Stromal cell of bone marrow (primary cell): ENCODE measurements around the gene FANCF.
"Not testable (repeated sequence)": the region's sequence is repeated elsewhere in the genome, so short reads cannot be mapped to it uniquely, and the experiment has no call there.

ENCODE experiments used
- DNase-seq: peaks from one replicate; pipeline ENCODE4 v3.0.0-alpha.2; 2012; ENCODE audit warnings: low read depth

FANCF gene, protein sequence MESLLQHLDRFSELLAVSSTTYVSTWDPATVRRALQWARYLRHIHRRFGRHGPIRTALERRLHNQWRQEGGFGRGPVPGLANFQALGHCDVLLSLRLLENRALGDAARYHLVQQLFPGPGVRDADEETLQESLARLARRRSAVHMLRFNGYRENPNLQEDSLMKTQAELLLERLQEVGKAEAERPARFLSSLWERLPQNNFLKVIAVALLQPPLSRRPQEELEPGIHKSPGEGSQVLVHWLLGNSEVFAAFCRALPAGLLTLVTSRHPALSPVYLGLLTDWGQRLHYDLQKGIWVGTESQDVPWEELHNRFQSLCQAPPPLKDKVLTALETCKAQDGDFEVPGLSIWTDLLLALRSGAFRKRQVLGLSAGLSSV

DNA sequence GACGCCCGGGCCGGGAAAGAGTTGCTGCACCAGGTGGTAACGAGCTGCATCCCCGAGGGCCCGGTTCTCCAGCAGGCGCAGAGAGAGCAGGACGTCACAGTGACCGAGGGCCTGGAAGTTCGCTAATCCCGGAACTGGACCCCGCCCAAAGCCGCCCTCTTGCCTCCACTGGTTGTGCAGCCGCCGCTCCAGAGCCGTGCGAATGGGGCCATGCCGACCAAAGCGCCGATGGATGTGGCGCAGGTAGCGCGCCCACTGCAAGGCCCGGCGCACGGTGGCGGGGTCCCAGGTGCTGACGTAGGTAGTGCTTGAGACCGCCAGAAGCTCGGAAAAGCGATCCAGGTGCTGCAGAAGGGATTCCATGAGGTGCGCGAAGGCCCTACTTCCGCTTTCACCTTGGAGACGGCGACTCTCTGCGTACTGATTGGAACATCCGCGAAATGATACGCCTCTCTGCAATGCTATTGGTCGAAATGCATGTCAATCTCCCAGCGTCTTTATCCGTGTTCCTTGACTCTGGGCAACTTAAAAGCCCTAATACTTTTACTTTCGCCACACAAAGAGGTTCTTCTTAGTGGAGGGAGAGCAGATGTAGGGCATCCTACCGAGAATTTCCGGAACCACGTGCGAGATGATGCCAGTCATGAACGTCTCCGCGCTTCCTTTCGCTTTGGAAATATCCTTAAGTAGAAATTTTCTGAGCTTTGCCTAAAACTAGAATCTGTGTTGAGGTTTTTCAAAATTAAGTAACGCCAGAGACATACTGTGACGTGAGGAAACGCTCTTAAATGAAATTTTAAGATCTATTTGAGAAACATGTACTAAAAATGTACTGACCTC, at the start of gene FANCF:
FANCF (minus strand) TSS at position 376 of the 840 bp plus-strand sequence; CDS start at position 363, 13 bp downstream.
- peak; percentile 99 for DNase-seq

DNA sequence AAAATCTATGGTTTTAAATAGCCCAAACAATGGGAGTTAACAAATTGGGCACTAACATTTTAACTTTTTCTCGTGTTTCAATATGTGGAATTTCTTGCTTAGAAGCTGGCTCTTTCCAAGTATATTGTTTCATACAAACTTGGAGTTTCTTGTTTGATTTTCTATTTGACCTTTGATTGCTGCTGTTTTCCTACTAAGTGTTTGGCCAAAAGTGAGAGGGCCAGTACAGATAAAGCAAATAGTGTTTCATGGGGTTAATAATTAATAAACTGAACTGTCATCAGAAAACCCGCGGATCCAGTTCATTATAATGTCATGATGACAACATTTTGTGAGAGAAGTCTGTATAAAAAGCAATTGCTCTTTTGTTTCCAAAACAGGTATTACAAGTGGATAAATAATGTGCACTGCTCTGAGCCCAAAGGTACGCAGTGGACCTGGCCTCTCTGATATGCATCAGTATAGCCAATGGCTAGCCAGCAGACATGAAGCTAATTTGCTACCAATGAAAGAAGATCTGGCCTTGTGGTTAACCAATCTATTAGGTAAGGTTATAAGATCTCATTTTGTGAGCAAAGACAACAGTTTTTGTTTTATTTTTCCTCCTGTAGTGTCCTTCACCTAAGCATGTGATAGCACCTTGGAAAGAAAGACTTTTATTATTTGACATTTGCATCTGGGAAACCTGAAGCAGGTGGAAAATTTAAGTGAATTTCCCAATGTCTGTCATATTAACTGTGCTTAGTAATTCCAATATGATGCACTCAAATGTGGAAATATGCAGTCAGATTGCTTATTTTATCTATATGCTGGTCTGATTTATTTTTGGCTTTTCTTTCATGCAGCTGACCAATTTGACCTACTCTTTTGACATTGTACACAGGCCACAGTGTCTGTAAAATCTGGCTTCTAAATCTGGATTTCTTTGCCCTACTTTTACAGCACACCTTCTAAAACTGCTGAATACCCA, 49.1 kb upstream of the FANCF start:
- no peak for DNase-seq

DNA sequence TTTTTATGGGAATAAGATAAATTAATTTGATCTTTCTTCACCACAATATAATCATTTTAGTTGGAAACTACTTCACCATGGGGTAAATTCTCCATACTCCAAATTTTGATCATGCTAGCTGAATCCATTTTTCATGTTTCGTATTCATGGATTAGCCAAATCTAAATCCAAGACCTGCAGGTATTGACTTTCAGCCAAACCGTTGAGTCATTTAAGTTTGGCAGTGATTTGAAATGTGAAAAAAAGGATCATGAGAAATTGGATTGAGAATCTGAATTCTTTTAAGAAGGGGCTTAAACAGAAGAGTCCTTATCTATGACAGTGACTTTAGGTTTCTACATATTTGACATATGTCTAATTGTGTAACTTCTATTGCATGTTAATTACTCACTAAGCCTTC, 46.1 kb upstream of the FANCF start:
- DNase-seq, result no peak

DNA sequence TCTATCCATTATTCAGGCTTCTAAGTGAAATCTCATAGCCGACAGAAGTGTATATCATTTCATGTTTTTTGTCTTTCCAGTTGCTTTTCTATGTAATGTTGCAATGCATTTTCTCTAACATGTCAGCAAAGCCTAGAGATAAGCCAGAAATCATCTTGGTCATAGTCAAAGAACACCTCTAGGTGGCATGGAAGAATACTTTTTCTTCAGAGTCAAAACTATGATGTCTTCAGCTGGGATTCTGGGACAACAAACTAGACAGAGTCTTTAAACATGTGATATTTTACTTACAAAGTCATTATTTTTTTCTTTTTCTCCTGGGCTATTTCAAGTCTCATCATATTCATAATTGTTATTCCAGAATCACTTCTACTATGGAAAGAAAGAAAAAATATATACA, 45.2 kb upstream of the FANCF start:
- DNase-seq, result no peak

- no peak for DNase-seq
Measured at GRCh38 chr11:22669368-22669767, 43.7 kb upstream of the FANCF start.

- no peak for DNase-seq
Measured at GRCh38 chr11:22668005-22668796, 42.6 kb upstream of the FANCF start.

DNA sequence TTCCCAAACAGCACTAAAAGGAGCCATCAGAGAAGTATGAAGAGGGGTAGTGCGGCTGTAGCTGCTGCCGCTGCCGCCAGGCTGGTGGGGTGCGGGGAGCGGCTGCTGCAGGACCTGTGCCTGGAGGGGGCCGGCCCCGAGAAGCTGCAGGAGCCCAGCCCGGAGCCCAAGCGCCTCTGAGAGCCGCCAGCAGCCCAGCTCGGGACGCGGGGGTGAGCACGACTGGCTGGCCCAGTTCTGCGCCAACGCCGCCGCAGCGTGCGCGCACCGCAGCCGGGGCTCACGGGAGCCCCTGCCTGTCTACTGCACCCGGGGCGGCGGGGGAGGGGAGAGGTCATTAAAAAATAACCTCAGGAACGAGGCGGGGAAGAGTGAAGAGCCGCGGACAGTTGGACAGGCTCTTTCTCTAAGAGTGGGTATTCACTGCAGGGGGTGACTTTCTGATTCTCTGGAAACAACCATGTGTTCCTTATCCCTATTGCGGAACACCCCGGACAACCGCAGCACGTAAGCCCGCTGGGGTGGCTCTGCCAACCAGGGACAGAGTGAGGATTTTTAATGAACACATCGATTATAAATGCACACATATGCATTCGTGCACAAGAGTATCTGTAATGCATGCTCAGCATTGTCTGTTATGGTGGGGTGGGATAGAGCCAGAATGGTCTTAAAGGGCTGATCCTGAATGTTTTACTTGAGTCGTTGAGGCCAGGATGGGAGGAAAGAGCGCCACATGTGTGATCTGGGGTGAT, 41.2 kb upstream of the FANCF start:
- DNase-seq, result no peak

DNA sequence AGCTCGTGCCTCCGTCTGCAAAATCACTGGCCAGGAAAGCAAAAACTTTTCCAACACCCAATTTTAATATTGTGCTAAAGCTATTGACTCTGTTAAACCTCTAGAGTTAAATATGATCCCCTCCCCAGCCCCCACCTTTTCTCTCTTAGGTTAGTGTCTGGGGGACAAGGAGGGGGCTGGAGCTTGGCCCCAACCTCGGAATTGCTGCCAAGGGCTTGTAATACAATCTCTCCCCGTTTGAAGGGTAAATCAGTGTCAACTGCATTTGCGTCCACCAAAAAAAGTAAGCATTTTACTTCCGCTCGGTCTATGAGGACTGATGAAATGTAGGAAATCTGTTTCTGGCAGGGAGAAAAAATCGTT, 40.7 kb upstream of the FANCF start, which contains the start of gene GAS2:
GAS2 (plus strand) TSS at position 287 of the 363 bp plus-strand sequence. CDS start 8,259 bp downstream, outside the sequence.
- no peak for DNase-seq

DNA sequence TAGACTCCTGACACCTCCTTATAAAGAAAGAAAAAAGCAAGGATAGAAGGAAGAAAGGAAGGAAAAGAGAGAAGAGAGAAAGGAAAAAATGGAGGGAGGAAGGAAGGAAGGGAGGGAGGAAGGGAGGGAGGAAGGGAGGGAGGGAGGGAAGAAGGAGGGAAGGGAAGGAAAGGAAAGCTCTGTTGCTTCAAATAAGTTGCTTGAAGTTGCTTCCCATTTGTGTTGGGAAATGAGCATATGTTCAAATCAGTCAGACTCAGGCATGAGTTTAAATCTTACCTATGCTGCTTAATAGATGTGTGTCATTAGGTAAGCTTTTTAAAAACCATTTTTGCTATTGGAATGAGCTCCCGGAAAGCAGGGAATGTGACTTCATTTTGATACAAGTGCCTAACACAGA, 34.2 kb upstream of the FANCF start:
- no peak for DNase-seq

DNA sequence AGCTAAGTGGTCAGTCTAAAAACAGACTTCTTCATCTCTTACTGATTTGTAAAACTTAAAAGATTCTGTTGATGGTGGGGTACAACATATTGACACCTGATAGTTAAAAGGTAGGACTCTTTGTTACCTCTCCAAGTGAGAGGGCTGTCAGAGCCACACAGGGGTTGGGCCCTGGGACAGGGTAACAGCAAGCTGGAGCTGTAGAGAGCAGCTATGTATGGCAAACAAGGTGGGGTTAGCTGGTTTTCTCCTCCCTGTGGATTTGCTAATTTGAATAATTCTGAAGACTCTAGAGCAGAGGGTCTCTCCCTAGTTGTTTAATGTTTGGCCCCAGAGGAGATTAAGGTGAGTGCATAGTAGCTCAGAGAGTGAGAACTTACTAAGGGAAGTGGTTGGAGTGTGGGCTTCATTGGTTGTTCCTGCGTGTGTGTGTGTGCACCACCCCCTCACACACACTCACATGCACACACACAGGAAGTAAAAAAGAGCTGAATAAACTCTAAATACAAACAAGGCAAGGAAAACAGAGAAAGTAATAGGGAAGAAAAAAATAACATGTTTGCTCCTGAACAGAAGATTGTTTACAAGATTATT, 31.6 kb upstream of the FANCF start:
- DNase-seq, result no peak

- no peak for DNase-seq
Measured at GRCh38 chr11:22656130-22656529, 30.5 kb upstream of the FANCF start.

DNA sequence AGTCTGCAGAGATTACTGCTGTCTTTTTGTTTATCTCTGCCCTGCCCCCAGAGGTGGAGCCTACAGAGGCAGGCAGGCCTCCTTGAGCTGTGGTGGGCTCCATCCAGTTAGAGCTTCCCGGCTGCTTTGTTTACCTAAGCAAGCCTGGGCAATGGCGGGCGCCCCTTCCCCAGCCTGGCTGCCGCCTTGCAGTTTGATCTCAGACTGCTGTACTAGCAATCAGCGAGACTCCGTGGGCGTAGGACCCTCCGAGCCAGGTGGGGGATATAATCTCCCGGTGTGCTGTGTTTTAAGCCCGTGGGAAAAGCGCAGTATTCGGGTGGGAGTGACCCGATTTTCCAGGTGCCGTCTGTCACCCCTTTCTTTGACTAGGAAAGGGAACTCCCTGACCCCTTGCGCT, 26.7 kb upstream of the FANCF start:
- not testable (repeated sequence) for DNase-seq

DNA sequence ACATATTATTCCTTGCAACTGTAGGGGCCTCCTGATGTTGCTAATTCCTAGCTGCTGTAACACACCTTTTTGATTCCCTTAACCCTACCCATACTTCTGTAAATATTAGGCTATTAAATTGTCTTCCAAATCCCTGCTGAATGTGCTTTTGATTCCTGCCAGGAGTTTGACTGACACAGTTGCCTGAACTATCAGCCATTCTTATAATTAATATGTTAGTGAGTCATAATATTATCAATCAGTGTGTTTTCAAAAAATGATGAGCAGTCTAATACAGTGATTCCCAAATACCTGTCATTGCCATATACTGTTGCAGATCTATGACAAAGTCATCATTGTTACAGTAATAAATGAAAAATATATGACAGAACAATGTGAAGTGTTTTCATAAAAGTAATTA, 15.9 kb upstream of the FANCF start:
- DNase-seq, result no peak

DNA sequence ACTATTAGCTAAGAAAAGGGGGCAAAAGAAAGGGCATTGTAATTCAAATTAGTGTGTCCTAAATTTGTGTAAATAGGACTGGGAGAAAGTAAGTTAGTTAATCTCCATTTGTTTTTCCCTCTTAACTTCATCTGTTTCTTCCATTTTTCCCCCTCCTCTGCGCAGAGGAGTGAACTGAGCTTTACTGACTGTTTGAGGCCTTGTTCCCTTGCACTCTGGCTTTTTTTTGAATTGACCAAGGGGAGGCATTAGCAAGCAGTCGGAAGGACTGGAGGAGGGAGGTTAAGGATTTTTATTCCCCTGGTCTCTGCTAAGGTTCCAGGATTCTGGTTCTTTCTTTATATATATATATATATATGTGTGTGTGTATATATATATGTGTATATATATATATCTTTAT, 15.2 kb upstream of the FANCF start:
- no peak for DNase-seq

DNA sequence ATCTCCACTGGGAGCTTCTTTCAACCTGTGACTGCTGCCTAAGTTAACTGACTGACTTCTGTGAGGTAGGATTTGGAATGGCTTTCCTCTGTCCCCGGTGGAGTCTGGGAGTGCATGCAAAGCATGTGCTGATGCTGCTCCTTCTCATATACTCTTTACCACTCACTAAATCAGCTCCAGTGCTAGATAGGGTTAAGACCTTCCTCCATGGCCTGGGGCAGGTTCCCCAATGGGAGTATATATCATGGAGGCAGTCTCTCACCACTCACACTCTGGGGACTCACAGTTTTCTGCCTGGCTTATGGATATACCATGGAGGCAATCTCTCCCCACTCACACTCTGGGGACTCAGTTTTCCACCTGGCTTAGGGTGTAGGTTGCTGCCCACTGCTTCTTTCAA, 10.1 kb upstream of the FANCF start:
- no peak for DNase-seq

GRCh38 chr11:22634897-22635629, 9.4 kb upstream of the FANCF start:
- DNase-seq, result no peak

- DNase-seq, result no peak
Measured at GRCh38 chr11:22633354-22633902, 7.8 kb upstream of the FANCF start.

DNA sequence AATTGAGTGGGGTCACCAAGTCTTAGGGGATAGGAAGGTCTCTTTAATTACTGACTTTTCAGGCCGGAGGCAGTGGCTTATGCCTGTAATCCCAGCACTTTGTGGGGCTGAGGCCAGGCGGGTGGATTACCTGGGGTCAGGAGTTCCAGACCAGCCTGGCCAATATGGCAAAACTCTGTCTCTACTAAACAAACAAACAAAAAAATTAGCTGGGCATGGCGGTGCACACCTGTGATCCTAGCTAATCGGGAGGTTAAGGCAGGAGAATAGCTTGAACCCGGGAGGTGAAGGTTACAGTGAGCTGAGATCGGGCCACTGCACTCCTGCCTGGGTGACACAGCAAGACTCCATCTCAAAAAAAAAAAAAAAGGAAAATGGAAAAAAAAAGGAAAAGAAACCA, 1.8 kb upstream of the FANCF start:
- DNase-seq, result no peak
